ENCODE measurements around the gene WHAMM. TPM values are rescaled to one million over a fixed set of nuclear protein-coding genes. Genes with fewer than 3 reads are reported as not detected.
A peak's percentile ranks its signal among the peaks of the same experiment; 100 is the strongest.

The WHAMM gene
- total RNA-seq, 1 donor from 2014 or later = 9.4 TPM

DNA sequence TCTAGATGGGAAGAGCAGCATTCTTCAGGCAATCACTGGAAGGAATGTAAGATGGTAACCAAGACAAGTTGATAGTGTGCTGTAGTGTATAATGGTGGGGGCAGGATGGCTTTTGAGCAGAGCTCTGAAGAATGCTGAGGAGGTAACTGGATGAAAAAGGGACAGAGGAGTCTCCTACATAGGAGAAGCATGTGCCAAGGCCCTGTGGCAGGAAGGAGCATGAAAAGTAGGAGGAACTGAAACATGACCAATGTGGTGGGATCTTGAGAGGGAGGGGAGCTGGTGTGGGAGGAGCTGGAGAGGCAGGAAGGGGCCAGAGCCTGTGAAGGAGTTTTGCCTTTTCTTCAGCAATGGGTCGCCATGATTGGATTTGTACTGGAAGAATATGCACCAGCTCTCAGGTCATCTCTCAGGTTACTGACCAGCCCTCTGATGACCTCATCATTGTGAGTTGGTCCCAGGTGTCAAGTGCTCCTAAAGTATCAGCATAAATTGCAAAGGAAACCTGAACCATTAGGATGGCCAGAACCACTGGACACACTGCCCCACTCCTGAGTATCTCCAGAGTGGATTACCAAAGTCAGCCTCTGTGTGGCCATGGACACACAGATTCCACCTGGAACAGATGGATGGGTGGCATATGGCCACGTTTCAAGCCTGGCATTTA lies 42.1 kb upstream of the WHAMM start:
- Histone ChIP-seq H3K9me3 (ENCODE audit: insufficient read depth, low read depth, low read length) (no peaks in the 10 kb centered on the region), H3K36me3 (ENCODE audit: insufficient read depth, low read length) (peaks cover 3% of the 10 kb centered on the region), H3K4me3 (ENCODE audit: insufficient read depth, low read depth, low read length) (no peak overlapping the region), H3K79me2 (ENCODE audit: insufficient read depth, low read length) (no peaks in the 10 kb centered on the region), H3K4me1 (ENCODE audit: insufficient read depth, low read length) (no peaks in the 10 kb centered on the region), H3K9ac (ENCODE audit: low read length) (no peak overlapping the region), H3K27ac (ENCODE audit: low read depth, low read length) (no peak overlapping the region), H4K20me1 (ENCODE audit: insufficient read depth, low read length) (peaks cover 9% of the 10 kb centered on the region), H2AFZ (ENCODE audit: low read depth, low read length) (no peak overlapping the region), H3K4me2 (ENCODE audit: low read length) (no peak overlapping the region), H3K27me3 (ENCODE audit: insufficient read depth, low read length) (no peaks in the 10 kb centered on the region)
- Mint-ChIP-seq H3K4me3 (ENCODE audit: unreplicated experiment) (peak overlapping the region; percentile 16), H3K27me3 (ENCODE audit: low read depth, unreplicated experiment) (no peaks in the 10 kb centered on the region), H3K27ac (ENCODE audit: unreplicated experiment) (no peak overlapping the region), H3K9me3 (ENCODE audit: unreplicated experiment) (no peaks in the 10 kb centered on the region), H3K36me3 (ENCODE audit: low read depth, unreplicated experiment) (peaks cover 28% of the 10 kb centered on the region), H3K4me1 (ENCODE audit: low read depth, unreplicated experiment) (peaks cover 2% of the 10 kb centered on the region)
- no peak for FAIRE-seq
- no peak for TF ChIP-seq EZH2 (IDR thresholded peaks at IDR 0.05; ENCODE audit: insufficient read depth, low read length)
- TF ChIP-seq, protein P1, sequence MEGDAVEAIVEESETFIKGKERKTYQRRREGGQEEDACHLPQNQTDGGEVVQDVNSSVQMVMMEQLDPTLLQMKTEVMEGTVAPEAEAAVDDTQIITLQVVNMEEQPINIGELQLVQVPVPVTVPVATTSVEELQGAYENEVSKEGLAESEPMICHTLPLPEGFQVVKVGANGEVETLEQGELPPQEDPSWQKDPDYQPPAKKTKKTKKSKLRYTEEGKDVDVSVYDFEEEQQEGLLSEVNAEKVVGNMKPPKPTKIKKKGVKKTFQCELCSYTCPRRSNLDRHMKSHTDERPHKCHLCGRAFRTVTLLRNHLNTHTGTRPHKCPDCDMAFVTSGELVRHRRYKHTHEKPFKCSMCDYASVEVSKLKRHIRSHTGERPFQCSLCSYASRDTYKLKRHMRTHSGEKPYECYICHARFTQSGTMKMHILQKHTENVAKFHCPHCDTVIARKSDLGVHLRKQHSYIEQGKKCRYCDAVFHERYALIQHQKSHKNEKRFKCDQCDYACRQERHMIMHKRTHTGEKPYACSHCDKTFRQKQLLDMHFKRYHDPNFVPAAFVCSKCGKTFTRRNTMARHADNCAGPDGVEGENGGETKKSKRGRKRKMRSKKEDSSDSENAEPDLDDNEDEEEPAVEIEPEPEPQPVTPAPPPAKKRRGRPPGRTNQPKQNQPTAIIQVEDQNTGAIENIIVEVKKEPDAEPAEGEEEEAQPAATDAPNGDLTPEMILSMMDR (IDR thresholded peaks at IDR 0.05; ENCODE audit: insufficient read depth, low read depth, low read length) = no peak
- DNase-seq (ENCODE audit: low read depth) = no peak

DNA sequence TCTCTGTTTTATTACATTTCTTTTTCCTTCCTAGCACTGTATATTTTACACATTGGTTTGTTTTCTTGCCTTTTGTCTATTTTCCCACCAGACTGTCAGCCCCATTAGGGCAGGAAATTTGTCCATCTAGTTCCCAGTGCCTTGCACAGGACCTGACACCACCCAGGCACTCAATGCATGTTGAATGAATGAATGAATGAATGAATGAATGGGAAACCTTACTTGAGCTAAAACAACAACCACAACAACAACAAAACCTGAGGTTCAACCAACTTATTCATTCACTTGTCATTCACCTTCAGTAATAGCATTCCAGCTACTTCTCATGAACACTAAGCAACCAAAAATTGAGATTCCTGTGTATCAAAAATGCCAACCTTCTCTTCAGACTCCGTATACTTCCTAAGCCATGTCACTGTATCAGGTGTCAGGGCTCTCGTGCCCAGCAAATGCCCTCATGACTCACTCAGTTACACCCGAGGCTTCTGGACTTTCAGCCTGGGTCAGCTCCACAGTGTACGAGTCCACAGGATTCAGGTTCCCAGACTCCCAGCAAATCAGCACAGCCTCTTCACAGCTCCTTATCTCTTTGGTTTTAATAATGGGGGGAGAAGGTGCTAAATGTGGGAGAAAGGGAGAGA lies 40.9 kb upstream of the WHAMM start:
- H3K27ac ChIP-seq (ENCODE audit: low read depth, low read length) = no peak overlapping the region
- peaks cover 2% of the 10 kb centered on the region for H3K36me3 ChIP-seq (ENCODE audit: insufficient read depth, low read length)
- H3K9ac ChIP-seq (ENCODE audit: low read length) = no peak overlapping the region
- Mint-ChIP-seq H3K4me3 (ENCODE audit: unreplicated experiment) (no peak overlapping the region), H3K4me1 (ENCODE audit: low read depth, unreplicated experiment) (peaks cover 2% of the 10 kb centered on the region), H3K36me3 (ENCODE audit: low read depth, unreplicated experiment) (peaks cover 26% of the 10 kb centered on the region), H3K27me3 (ENCODE audit: low read depth, unreplicated experiment) (peaks cover 2% of the 10 kb centered on the region), H3K27ac (ENCODE audit: unreplicated experiment) (no peak overlapping the region), H3K9me3 (ENCODE audit: unreplicated experiment) (no peaks in the 10 kb centered on the region)
- no peaks in the 10 kb centered on the region for H3K79me2 ChIP-seq (ENCODE audit: insufficient read depth, low read length)
- no peak for FAIRE-seq
- H3K27me3 ChIP-seq (ENCODE audit: insufficient read depth, low read length) = peaks cover 2% of the 10 kb centered on the region
- H3K4me2 ChIP-seq (ENCODE audit: low read length) = no peak overlapping the region
- peaks cover 9% of the 10 kb centered on the region for H4K20me1 ChIP-seq (ENCODE audit: insufficient read depth, low read length)
- no peaks in the 10 kb centered on the region for H3K4me1 ChIP-seq (ENCODE audit: insufficient read depth, low read length)
- H3K4me3 ChIP-seq (ENCODE audit: insufficient read depth, low read depth, low read length) = no peak overlapping the region
- no peak overlapping the region for H2AFZ ChIP-seq (ENCODE audit: low read depth, low read length)
- DNase-seq (ENCODE audit: low read depth) = no peak
- no peaks in the 10 kb centered on the region for H3K9me3 ChIP-seq (ENCODE audit: insufficient read depth, low read depth, low read length)
- no peak for TF ChIP-seq EZH2 (IDR thresholded peaks at IDR 0.05; ENCODE audit: insufficient read depth, low read length)
- TF ChIP-seq, protein P1 (IDR thresholded peaks at IDR 0.05; ENCODE audit: insufficient read depth, low read depth, low read length) = no peak

Measured in astrocyte (in vitro differentiated cells and primary cell).